HepG2 (cell line): Measurements from ENCODE around the gene MAP3K2. TPM values are rescaled to one million over a fixed set of nuclear protein-coding genes. Genes with fewer than 3 reads are reported as not detected.

ENCODE experiments used
- CC2D1A ChIP-seq: sonication (generic); formaldehyde crosslinking; IDR thresholded peaks from 2 replicates; pipeline ENCODE4 v1.8.1; 2023; ENCODE audit warnings: mild to moderate bottlenecking, missing genetic modification reagents
- CEBPG ChIP-seq: IDR thresholded peaks from 2 replicates; pipeline ENCODE4 v1.6.1; 2016
- CHD4 ChIP-seq: fragments of 200-600 bp; sonication (generic); IDR thresholded peaks from 2 replicates; pipeline ENCODE4 v1.7.0; 2017; ENCODE audit warnings: mild to moderate bottlenecking, low read length, borderline replicate concordance
- EED ChIP-seq: sonication (generic); formaldehyde crosslinking; IDR thresholded peaks from 2 replicates; pipeline ENCODE4 v1.5.0; 2020; ENCODE audit warnings: mild to moderate bottlenecking, missing genetic modification reagents
- HNF4A ChIP-seq: sonication (generic); formaldehyde crosslinking; IDR thresholded peaks from 2 replicates; pipeline ENCODE4 v1.4.0; 2020; ENCODE audit warnings: missing genetic modification reagents
- NR0B2 ChIP-seq: sonication (generic); formaldehyde crosslinking; IDR thresholded peaks from 2 replicates; pipeline ENCODE4 v1.4.0; 2020; ENCODE audit warnings: mild to moderate bottlenecking, missing genetic modification reagents
- TBX2 ChIP-seq: sonication (generic); formaldehyde crosslinking; IDR thresholded peaks from 2 replicates; pipeline ENCODE4 v1.5.0; 2020; ENCODE audit warnings: missing genetic modification reagents, mild to moderate bottlenecking, borderline replicate concordance
- TEAD3 ChIP-seq: optimal IDR thresholded peaks from 2 replicates; pipeline ENCODE3; 2016; ENCODE audit warnings: borderline replicate concordance
- XRCC5 ChIP-seq: fragments of 200-400 bp; formaldehyde crosslinking; optimal IDR thresholded peaks from 2 replicates; pipeline ENCODE3; 2017; ENCODE audit warnings: mild to moderate bottlenecking, low read length
- ZBTB20 ChIP-seq: sonication (generic); formaldehyde crosslinking; IDR thresholded peaks from 2 replicates; pipeline ENCODE4 v1.8.1; 2023; ENCODE audit warnings: missing genetic modification reagents, low read depth, mild to moderate bottlenecking, borderline replicate concordance
- ZFP91 ChIP-seq: sonication (generic); formaldehyde crosslinking; IDR thresholded peaks from 2 replicates; pipeline ENCODE4 v1.9.0; 2022; ENCODE audit warnings: missing genetic modification reagents, mild to moderate bottlenecking, borderline replicate concordance
- ZNF383 ChIP-seq: sonication (generic); formaldehyde crosslinking; IDR thresholded peaks from 2 replicates; pipeline ENCODE4 v1.4.0; 2020; ENCODE audit warnings: missing genetic modification reagents, mild to moderate bottlenecking, borderline replicate concordance
- ZNF556 ChIP-seq: sonication (generic); formaldehyde crosslinking; IDR thresholded peaks from 2 replicates; pipeline ENCODE4 v1.4.0; 2020; ENCODE audit warnings: mild to moderate bottlenecking, missing genetic modification reagents, borderline replicate concordance
- ZNF589 ChIP-seq: sonication (generic); formaldehyde crosslinking; conservative IDR thresholded peaks from 2 replicates; pipeline ENCODE4 v1.8.0; 2022; ENCODE audit warnings: mild to moderate bottlenecking, moderate library complexity, missing genetic modification reagents
- ZNF772 ChIP-seq: sonication (generic); formaldehyde crosslinking; IDR thresholded peaks from 2 replicates; pipeline ENCODE4 v1.5.0; 2020; ENCODE audit warnings: mild to moderate bottlenecking, missing genetic modification reagents
- ZSCAN31 ChIP-seq: sonication (generic); formaldehyde crosslinking; IDR thresholded peaks from 2 replicates; pipeline ENCODE4 v1.5.0; 2020; ENCODE audit warnings: low read depth, mild to moderate bottlenecking, missing genetic modification reagents
- polyA plus RNA-seq, 8 experiments: library from polyadenylated mRNA; depleted of rRNA in 3 of 8; stranded (reverse) in 7 of 8; unstranded in 1 of 8; fragments of >200 nt; fragmentation: Illumina TruSeq in 4 of 8; extraction: Trizol in 4 of 8; gene quantifications; 2 replicates each; pipeline versions ENCODE4 v1.2.1 to v1.2.3, GENCODE V29; 2011 to 2016; ENCODE audit warnings: low read depth in 4 of 8, missing spikeins in 1 of 8, mixed read lengths in 1 of 8; ENCODE audit not compliant: insufficient read depth in 1 of 8
- total RNA-seq, 5 experiments: library from RNA; depleted of rRNA; stranded (reverse); fragments of >200 nt; fragmentation: Illumina TruSeq; extraction: Trizol; gene quantifications; 2 replicates each; pipeline ENCODE4 v1.2.3, GENCODE V29; 2016; ENCODE audit warnings: low read depth in 1 of 5
- TF ChIP-seq, protein P1 (sequence below): sonication (generic); formaldehyde crosslinking; IDR thresholded peaks from 2 replicates; pipeline ENCODE4 v1.5.0; 2020; ENCODE audit warnings: mild to moderate bottlenecking, missing genetic modification reagents, moderate library complexity
- TF ChIP-seq, protein P2 (sequence below): sonication (generic); formaldehyde crosslinking; IDR thresholded peaks from 2 replicates; pipeline ENCODE4 v1.4.0; 2020; ENCODE audit warnings: missing genetic modification reagents
- TF ChIP-seq, protein P3 (sequence below): sonication (generic); formaldehyde crosslinking; IDR thresholded peaks from 2 replicates; pipeline ENCODE4 v1.5.1; 2020; ENCODE audit warnings: mild to moderate bottlenecking, moderate library complexity, missing genetic modification reagents

MAP3K2 gene
- total and polyA plus RNA-seq, 2 of the 13 experiments (the other 11 are each of a cell fraction or from before 2014, with no cell fraction given): 12.2 to 37.2 TPM

DNA sequence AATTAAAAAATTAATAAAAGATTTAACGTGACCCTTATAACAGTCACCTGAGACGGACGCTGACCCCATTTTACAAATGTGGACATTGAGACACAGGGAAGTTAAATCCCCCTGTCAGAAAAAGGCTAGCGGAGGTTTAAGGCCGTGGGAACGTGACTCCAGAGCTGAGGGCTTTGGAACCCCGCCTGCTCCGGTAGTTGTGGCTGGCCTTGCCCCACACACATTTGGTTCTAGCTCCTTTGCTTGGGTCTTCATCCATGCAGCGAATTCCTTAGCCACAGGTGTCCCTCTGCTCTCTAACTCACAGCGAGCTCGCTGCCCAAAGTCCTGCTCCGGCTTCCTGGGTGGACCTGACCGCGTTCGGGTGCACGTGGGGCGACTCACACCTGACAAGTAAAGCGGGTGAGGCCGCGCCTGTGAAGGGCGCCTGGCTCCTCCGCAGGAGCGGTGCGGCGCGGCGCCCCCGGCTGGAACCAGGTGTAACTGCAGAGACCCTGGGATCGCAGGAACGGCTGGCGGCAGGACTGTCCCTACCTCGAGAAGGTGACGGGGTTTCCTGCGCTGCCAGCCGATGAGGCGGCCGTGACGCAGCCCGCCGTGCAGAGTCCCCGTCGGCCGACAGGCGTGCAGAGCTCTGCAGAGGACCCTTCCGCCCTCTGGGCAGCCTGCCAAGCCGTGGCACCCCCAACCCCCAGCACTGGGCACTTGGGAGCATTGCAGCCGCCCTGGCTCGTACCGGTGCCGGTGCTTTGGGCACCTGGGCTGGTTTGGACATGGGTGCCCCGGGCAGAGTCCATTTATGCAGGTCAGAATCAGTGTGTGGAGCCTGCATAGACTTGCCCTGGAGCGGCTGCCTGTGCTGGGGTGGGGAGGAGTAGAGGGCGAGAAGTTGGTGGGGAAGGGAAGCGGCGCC lies 28.1 kb upstream of the MAP3K2 start (continued):
- TF ChIP-seq, protein P1, sequence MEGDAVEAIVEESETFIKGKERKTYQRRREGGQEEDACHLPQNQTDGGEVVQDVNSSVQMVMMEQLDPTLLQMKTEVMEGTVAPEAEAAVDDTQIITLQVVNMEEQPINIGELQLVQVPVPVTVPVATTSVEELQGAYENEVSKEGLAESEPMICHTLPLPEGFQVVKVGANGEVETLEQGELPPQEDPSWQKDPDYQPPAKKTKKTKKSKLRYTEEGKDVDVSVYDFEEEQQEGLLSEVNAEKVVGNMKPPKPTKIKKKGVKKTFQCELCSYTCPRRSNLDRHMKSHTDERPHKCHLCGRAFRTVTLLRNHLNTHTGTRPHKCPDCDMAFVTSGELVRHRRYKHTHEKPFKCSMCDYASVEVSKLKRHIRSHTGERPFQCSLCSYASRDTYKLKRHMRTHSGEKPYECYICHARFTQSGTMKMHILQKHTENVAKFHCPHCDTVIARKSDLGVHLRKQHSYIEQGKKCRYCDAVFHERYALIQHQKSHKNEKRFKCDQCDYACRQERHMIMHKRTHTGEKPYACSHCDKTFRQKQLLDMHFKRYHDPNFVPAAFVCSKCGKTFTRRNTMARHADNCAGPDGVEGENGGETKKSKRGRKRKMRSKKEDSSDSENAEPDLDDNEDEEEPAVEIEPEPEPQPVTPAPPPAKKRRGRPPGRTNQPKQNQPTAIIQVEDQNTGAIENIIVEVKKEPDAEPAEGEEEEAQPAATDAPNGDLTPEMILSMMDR (CRISPR knock-in tag): peak; percentile 65
- TF ChIP-seq EED (CRISPR knock-in tag) (peak; percentile 46; the same call in 1 of the 2 replicates), XRCC5 (peak; percentile 14), ZBTB20 (0 out of 2 replicates have a peak, but pooled peaks have one; percentile 53), CEBPG (CRISPR knock-in tag) (no peak), ZNF556 (0 out of 2 replicates have a peak, but pooled peaks have one; percentile 25), CHD4 (peak; percentile 52; the same call in 1 of the 2 replicates), TEAD3 (no peak), NR0B2 (CRISPR knock-in tag) (no peak), CC2D1A (CRISPR knock-in tag) (no peak), HNF4A (CRISPR knock-in tag) (peak; percentile 63), ZNF383 (no peak), ZFP91 (CRISPR knock-in tag) (peak; percentile 19; the same call in 1 of the 2 replicates), TBX2 (CRISPR knock-in tag) (no peak), ZSCAN31 (CRISPR knock-in tag) (0 out of 2 replicates have a peak, but pooled peaks have one; percentile 19), ZNF589 (CRISPR knock-in tag) (peak; percentile 83; the same call in 1 of the 2 replicates), ZNF772 (peak; percentile 64; the same call in 1 of the 2 replicates)
- TF ChIP-seq, protein P2, sequence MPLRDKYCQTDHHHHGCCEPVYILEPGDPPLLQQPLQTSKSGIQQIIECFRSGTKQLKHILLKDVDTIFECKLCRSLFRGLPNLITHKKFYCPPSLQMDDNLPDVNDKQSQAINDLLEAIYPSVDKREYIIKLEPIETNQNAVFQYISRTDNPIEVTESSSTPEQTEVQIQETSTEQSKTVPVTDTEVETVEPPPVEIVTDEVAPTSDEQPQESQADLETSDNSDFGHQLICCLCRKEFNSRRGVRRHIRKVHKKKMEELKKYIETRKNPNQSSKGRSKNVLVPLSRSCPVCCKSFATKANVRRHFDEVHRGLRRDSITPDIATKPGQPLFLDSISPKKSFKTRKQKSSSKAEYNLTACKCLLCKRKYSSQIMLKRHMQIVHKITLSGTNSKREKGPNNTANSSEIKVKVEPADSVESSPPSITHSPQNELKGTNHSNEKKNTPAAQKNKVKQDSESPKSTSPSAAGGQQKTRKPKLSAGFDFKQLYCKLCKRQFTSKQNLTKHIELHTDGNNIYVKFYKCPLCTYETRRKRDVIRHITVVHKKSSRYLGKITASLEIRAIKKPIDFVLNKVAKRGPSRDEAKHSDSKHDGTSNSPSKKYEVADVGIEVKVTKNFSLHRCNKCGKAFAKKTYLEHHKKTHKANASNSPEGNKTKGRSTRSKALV: 0 out of 2 replicates have a peak, but pooled peaks have one; percentile 37
- TF ChIP-seq, protein P3, sequence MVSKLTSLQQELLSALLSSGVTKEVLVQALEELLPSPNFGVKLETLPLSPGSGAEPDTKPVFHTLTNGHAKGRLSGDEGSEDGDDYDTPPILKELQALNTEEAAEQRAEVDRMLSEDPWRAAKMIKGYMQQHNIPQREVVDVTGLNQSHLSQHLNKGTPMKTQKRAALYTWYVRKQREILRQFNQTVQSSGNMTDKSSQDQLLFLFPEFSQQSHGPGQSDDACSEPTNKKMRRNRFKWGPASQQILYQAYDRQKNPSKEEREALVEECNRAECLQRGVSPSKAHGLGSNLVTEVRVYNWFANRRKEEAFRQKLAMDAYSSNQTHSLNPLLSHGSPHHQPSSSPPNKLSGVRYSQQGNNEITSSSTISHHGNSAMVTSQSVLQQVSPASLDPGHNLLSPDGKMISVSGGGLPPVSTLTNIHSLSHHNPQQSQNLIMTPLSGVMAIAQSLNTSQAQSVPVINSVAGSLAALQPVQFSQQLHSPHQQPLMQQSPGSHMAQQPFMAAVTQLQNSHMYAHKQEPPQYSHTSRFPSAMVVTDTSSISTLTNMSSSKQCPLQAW (CRISPR knock-in tag): peak; percentile 54
